ENCODE results near the gene HOGA1. TPM values are rescaled to one million over a fixed set of nuclear protein-coding genes. Genes with fewer than 3 reads are reported as not detected.
A peak's percentile ranks its signal among the peaks of the same experiment; 100 is the strongest.

Gene HOGA1
- total and polyA plus RNA-seq, 2 of the 13 experiments (the other 11 are each of a cell fraction or from before 2014, with no cell fraction given), result 7.6 to 19.5 TPM

DNA sequence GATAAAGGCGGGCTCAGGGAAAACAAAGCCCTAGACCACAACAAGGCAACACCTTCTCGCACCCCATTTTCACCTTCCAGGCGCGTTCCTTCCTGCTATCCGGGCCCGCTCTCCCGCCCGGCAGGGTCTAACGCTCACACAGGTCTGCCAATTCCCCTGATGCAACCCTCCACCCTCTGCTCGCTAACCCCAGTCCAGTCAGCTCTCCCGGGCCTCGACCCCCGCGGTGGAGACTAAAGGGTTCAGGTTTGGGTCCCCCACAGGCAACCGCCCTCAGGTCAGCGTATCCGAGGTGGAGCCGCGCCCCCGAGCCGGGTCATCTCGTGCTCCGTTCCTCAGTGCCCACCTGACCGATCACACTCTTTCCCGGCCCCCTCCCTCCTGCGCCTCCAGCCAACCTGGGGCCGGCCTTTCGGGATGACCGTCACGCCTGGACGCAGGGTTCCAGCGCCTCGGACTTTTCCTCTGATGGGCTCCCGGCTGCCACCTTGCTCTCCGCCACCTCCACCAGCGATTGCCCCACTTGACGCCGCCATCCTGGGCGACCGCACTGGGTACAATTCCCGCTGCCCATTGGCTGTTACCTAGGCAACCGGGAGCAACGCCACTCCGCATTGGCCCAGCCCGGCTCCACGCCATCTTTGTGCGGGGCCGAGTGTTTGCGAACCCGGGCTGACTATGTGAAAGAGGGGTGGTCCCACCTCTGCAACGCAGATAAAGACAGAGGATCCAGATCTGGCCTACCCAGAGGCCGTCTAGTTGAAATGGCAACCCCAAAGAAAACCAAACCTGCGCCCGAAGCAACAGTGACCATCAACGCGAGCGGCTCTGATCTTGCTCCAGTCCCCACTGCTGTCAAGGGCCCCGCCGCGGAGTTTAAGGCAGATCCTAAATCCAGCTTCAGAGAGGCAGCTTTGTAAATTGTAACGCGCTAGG, 49.0 kb downstream of the HOGA1 start, which contains the start of gene MORN4 (continued):
- TF ChIP-seq RXRB (CRISPR knock-in tag; IDR thresholded peaks at IDR 0.05; ENCODE audit: borderline replicate concordance) (peak; percentile 42; the same call in 1 of the 2 replicates), GATAD1 (CRISPR knock-in tag; IDR thresholded peaks at IDR 0.05) (peak; percentile 82), ZNF7 (CRISPR knock-in tag; IDR thresholded peaks at IDR 0.05) (no peak), ZNF260 (CRISPR knock-in tag; IDR thresholded peaks at IDR 0.05; ENCODE audit: borderline replicate concordance, low read depth) (no peak), ZNF234 (CRISPR knock-in tag; conservative IDR thresholded peaks at IDR 0.05) (no peak), NONO (IDR thresholded peaks at IDR 0.05) (no peak), NONO (CRISPR knock-in tag; conservative IDR thresholded peaks at IDR 0.05) (0 out of 2 replicates have a peak, but pooled peaks have one; percentile 39), ZNF607 (CRISPR knock-in tag; IDR thresholded peaks at IDR 0.05; ENCODE audit: borderline replicate concordance) (0 out of 2 replicates have a peak, but pooled peaks have one; percentile 71), STAT5B (CRISPR knock-in tag; IDR thresholded peaks at IDR 0.05) (no peak), ZNF550 (CRISPR knock-in tag; IDR thresholded peaks at IDR 0.05; ENCODE audit: borderline replicate concordance) (no peak), HOXA3 (CRISPR knock-in tag; IDR thresholded peaks at IDR 0.05) (peak; percentile 100), ZNF20 (CRISPR knock-in tag; IDR thresholded peaks at IDR 0.05) (no peak), SRY (CRISPR knock-in tag; IDR thresholded peaks at IDR 0.05) (0 out of 2 replicates have a peak, but pooled peaks have one; percentile 29), ZNF644 (CRISPR knock-in tag; IDR thresholded peaks at IDR 0.05; ENCODE audit: low read depth) (0 out of 2 replicates have a peak, but pooled peaks have one; percentile 14)
- TF ChIP-seq, protein P1, sequence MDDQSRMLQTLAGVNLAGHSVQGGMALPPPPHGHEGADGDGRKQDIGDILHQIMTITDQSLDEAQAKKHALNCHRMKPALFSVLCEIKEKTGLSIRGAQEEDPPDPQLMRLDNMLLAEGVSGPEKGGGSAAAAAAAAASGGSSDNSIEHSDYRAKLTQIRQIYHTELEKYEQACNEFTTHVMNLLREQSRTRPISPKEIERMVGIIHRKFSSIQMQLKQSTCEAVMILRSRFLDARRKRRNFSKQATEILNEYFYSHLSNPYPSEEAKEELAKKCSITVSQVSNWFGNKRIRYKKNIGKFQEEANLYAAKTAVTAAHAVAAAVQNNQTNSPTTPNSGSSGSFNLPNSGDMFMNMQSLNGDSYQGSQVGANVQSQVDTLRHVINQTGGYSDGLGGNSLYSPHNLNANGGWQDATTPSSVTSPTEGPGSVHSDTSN (CRISPR knock-in tag; IDR thresholded peaks at IDR 0.05; ENCODE audit: borderline replicate concordance), result no peak
- TF ChIP-seq, protein P2, sequence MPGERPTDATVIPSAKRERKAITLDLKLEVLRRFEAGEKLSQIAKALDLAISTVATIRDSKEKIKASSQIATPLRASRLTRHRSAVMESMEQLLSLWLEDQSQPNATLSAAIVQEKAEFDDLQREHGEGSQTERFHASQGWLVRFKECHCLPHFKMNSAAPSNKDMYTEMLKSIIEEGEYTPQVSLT (CRISPR knock-in tag; IDR thresholded peaks at IDR 0.05; ENCODE audit: borderline replicate concordance, low read depth), result no peak
- TF ChIP-seq, protein P3, sequence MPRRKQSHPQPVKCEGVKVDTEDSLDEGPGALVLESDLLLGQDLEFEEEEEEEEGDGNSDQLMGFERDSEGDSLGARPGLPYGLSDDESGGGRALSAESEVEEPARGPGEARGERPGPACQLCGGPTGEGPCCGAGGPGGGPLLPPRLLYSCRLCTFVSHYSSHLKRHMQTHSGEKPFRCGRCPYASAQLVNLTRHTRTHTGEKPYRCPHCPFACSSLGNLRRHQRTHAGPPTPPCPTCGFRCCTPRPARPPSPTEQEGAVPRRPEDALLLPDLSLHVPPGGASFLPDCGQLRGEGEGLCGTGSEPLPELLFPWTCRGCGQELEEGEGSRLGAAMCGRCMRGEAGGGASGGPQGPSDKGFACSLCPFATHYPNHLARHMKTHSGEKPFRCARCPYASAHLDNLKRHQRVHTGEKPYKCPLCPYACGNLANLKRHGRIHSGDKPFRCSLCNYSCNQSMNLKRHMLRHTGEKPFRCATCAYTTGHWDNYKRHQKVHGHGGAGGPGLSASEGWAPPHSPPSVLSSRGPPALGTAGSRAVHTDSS (CRISPR knock-in tag; conservative IDR thresholded peaks at IDR 0.05), result no peak
- TF ChIP-seq, protein P4, sequence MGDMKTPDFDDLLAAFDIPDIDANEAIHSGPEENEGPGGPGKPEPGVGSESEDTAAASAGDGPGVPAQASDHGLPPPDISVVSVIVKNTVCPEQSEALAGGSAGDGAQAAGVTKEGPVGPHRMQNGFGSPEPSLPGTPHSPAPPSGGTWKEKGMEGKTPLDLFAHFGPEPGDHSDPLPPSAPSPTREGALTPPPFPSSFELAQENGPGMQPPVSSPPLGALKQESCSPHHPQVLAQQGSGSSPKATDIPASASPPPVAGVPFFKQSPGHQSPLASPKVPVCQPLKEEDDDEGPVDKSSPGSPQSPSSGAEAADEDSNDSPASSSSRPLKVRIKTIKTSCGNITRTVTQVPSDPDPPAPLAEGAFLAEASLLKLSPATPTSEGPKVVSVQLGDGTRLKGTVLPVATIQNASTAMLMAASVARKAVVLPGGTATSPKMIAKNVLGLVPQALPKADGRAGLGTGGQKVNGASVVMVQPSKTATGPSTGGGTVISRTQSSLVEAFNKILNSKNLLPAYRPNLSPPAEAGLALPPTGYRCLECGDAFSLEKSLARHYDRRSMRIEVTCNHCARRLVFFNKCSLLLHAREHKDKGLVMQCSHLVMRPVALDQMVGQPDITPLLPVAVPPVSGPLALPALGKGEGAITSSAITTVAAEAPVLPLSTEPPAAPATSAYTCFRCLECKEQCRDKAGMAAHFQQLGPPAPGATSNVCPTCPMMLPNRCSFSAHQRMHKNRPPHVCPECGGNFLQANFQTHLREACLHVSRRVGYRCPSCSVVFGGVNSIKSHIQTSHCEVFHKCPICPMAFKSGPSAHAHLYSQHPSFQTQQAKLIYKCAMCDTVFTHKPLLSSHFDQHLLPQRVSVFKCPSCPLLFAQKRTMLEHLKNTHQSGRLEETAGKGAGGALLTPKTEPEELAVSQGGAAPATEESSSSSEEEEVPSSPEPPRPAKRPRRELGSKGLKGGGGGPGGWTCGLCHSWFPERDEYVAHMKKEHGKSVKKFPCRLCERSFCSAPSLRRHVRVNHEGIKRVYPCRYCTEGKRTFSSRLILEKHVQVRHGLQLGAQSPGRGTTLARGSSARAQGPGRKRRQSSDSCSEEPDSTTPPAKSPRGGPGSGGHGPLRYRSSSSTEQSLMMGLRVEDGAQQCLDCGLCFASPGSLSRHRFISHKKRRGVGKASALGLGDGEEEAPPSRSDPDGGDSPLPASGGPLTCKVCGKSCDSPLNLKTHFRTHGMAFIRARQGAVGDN (CRISPR knock-in tag; IDR thresholded peaks at IDR 0.05), result peak; percentile 91

Measured in HepG2 (cell line).